Astrocyte (in vitro differentiated cells and primary cell): ENCODE measurements around the gene CD8B2.

ENCODE experiments used
- CTCF ChIP-seq: IDR thresholded peaks from 2 replicates; pipeline ENCODE4 v1.5.1; 2011; ENCODE audit warnings: low read depth, mild to moderate bottlenecking, inconsistent platforms, low read length, moderate library complexity; ENCODE audit not compliant: insufficient read depth
- EZH2 ChIP-seq: IDR thresholded peaks from 2 replicates; pipeline ENCODE4 v1.6.1; 2012; ENCODE audit warnings: mild to moderate bottlenecking, low read length, inconsistent platforms; ENCODE audit not compliant: insufficient read depth

GRCh38 chr2:106516864-106517263 lies 29.7 kb downstream of the CD8B2 start:
- TF ChIP-seq CTCF, result no peak
- no peak for TF ChIP-seq EZH2
